Measurements from ENCODE around the gene PHLPP1. TPM values are rescaled to one million over a fixed set of nuclear protein-coding genes. Genes with fewer than 3 reads are reported as not detected.

PHLPP1 gene
- total and polyA plus RNA-seq, 2 experiments from 2014 or later: 15.7 to 73.6 TPM

- ATAC-seq (no peak), DNase-seq (ENCODE audit: low spot score) (no peak)
- Mint-ChIP-seq H3K36me3 (ENCODE audit: low read depth) (peaks cover 22% of the 10 kb centered on the region), H3K9me3 (no peaks in the 10 kb centered on the region), H3K27ac (no peak overlapping the region), H3K4me1 (peaks cover 76% of the 10 kb centered on the region), H3K4me3 (no peak overlapping the region), H3K27me3 (ENCODE audit: insufficient read depth, low read depth, poor library complexity) (peaks cover 8% of the 10 kb centered on the region)
- H3K36me3 ChIP-seq (ENCODE audit: insufficient read depth): no peaks in the 10 kb centered on the region
- no peak overlapping the region for H3K27ac ChIP-seq (ENCODE audit: low read depth)
- no peaks in the 10 kb centered on the region for H4K20me1 ChIP-seq (replicated peaks; ENCODE audit: insufficient read depth)
- H2AFZ ChIP-seq: no peak overlapping the region
- H3K27me3 ChIP-seq (ENCODE audit: insufficient read depth): no peaks in the 10 kb centered on the region
- H3K4me2 ChIP-seq: no peak overlapping the region
- H3F3A ChIP-seq (replicated peaks; ENCODE audit: low read depth): no peaks in the 10 kb centered on the region
- H3K9me2 ChIP-seq (ENCODE audit: insufficient read depth): no peaks in the 10 kb centered on the region
- TF ChIP-seq ZNF114 (CRISPR knock-in tag; IDR thresholded peaks at IDR 0.05) (no peak), ZNF331 (CRISPR knock-in tag; IDR thresholded peaks at IDR 0.05; ENCODE audit: low read depth) (no peak), CTCF (conservative IDR thresholded peaks at IDR 0.05; ENCODE audit: low read depth in 2 of 2) (no peak), EZH2 (IDR thresholded peaks at IDR 0.05; ENCODE audit: low read depth, unreplicated experiment) (no peak), JUNB (IDR thresholded peaks at IDR 0.05; ENCODE audit: unreplicated experiment) (no peak), POLR2AphosphoS5 (IDR thresholded peaks at IDR 0.05; ENCODE audit: low read depth) (no peak), STAT1 (IDR thresholded peaks at IDR 0.05; ENCODE audit: unreplicated experiment) (no peak), ETS1 (IDR thresholded peaks at IDR 0.05) (no peak), ZNF462 (CRISPR knock-in tag; IDR thresholded peaks at IDR 0.05) (no peak), CREB1 (CRISPR knock-in tag; IDR thresholded peaks at IDR 0.05; ENCODE audit: low read depth) (no peak), EZH2phosphoT487 (IDR thresholded peaks at IDR 0.05; ENCODE audit: unreplicated experiment) (no peak), NANOG (IDR thresholded peaks at IDR 0.05; ENCODE audit: borderline replicate concordance) (no peak)
- TF ChIP-seq, protein P1, sequence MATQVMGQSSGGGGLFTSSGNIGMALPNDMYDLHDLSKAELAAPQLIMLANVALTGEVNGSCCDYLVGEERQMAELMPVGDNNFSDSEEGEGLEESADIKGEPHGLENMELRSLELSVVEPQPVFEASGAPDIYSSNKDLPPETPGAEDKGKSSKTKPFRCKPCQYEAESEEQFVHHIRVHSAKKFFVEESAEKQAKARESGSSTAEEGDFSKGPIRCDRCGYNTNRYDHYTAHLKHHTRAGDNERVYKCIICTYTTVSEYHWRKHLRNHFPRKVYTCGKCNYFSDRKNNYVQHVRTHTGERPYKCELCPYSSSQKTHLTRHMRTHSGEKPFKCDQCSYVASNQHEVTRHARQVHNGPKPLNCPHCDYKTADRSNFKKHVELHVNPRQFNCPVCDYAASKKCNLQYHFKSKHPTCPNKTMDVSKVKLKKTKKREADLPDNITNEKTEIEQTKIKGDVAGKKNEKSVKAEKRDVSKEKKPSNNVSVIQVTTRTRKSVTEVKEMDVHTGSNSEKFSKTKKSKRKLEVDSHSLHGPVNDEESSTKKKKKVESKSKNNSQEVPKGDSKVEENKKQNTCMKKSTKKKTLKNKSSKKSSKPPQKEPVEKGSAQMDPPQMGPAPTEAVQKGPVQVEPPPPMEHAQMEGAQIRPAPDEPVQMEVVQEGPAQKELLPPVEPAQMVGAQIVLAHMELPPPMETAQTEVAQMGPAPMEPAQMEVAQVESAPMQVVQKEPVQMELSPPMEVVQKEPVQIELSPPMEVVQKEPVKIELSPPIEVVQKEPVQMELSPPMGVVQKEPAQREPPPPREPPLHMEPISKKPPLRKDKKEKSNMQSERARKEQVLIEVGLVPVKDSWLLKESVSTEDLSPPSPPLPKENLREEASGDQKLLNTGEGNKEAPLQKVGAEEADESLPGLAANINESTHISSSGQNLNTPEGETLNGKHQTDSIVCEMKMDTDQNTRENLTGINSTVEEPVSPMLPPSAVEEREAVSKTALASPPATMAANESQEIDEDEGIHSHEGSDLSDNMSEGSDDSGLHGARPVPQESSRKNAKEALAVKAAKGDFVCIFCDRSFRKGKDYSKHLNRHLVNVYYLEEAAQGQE (IDR thresholded peaks at IDR 0.05; ENCODE audit: unreplicated experiment): no peak
- no peak overlapping the region for H3K4me3 ChIP-seq
- peaks cover 78% of the 10 kb centered on the region for H3K79me2 ChIP-seq (replicated peaks; ENCODE audit: insufficient read depth)
- H3K4me1 ChIP-seq (ENCODE audit: insufficient read depth): peaks cover 54% of the 10 kb centered on the region
Observed at GRCh38 chr18:62842898-62843297, 127.6 kb downstream of the PHLPP1 start.
